Measurements from ENCODE around the gene TLR8. TPM values are rescaled to one million over a fixed set of nuclear protein-coding genes. Genes with fewer than 3 reads are reported as not detected.
"Not testable (repeated sequence)": the region's sequence is repeated elsewhere in the genome, so short reads cannot be mapped to it uniquely, and the experiment has no call there.

Gene TLR8
- total RNA-seq, 1 donor from 2014 or later, result 0.32 TPM

GRCh38 chrX:12898073-12898472, 8.3 kb upstream of the TLR8 start:
- no peak for ATAC-seq

GRCh38 chrX:12899506-12899905, 6.9 kb upstream of the TLR8 start:
- ATAC-seq, result no peak

- ATAC-seq, result peak; percentile 31
Measured at GRCh38 chrX:12901486-12901885, 4.9 kb upstream of the TLR8 start.

- ATAC-seq, result no peak
Measured at GRCh38 chrX:12903646-12904045, 2.8 kb upstream of the TLR8 start.

- ATAC-seq, result no peak
Measured at GRCh38 chrX:12910423-12911121, 4.2 kb downstream of the TLR8 start.

- ATAC-seq, result no peak
Measured at GRCh38 chrX:12911122-12911470, 4.7 kb downstream of the TLR8 start.

- no peak for ATAC-seq
Measured at GRCh38 chrX:12912791-12913482, 6.5 kb downstream of the TLR8 start.

- ATAC-seq, result no peak
Measured at GRCh38 chrX:12917753-12918152, 11.3 kb downstream of the TLR8 start.

GRCh38 chrX:12919051-12919450, 12.6 kb downstream of the TLR8 start:
- ATAC-seq, result peak; percentile 31

- no peak for ATAC-seq
Measured at GRCh38 chrX:12919620-12920019, 13.2 kb downstream of the TLR8 start.

GRCh38 chrX:12920990-12921389, 14.6 kb downstream of the TLR8 start:
- no peak for ATAC-seq

GRCh38 chrX:12921886-12922598, 15.6 kb downstream of the TLR8 start:
- ATAC-seq, result no peak

GRCh38 chrX:12922599-12922919, 16.1 kb downstream of the TLR8 start:
- ATAC-seq, result no peak

GRCh38 chrX:12929701-12930100, 23.3 kb downstream of the TLR8 start:
- ATAC-seq, result peak; percentile 37

GRCh38 chrX:12930150-12930549, 23.7 kb downstream of the TLR8 start:
- ATAC-seq, result no peak

- no peak for ATAC-seq
Measured at GRCh38 chrX:12932244-12932643, 25.8 kb downstream of the TLR8 start.

- ATAC-seq, result no peak
Measured at GRCh38 chrX:12934850-12935249, 28.4 kb downstream of the TLR8 start.

- ATAC-seq, result no peak
Measured at GRCh38 chrX:12936947-12937346, 30.5 kb downstream of the TLR8 start.

- not testable (repeated sequence) for ATAC-seq
Measured at GRCh38 chrX:12940471-12940870, 34.1 kb downstream of the TLR8 start.

GRCh38 chrX:12943592-12943991, 37.2 kb downstream of the TLR8 start:
- not testable (repeated sequence) for ATAC-seq

GRCh38 chrX:12944452-12944851, 38.0 kb downstream of the TLR8 start:
- not testable (repeated sequence) for ATAC-seq

GRCh38 chrX:12945494-12945893, 39.1 kb downstream of the TLR8 start:
- no peak for ATAC-seq

- no peak for ATAC-seq
Measured at GRCh38 chrX:12946406-12946805, 40.0 kb downstream of the TLR8 start.

All from esophagus mucosa (tissue), 1 donor.